ENCODE measurements around the gene PELI2. TPM values are rescaled to one million over a fixed set of nuclear protein-coding genes. Genes with fewer than 3 reads are reported as not detected.

PELI2 gene
- total and polyA plus RNA-seq, 8 donors: 6.0 to 46.6 (median 32.6) TPM

- ATAC-seq (no peak), FAIRE-seq (no peak), DNase-seq (no peak)
- H3K4me1 ChIP-seq: peaks cover 46 to 60% (median 53%) of the 10 kb centered on the region in 3 donors
- H3K9me3 ChIP-seq: no peaks in the 10 kb centered on the region
- 65 to 67% methylated on average over 1 of the region's 1 CpG for WGBS, 2 donors
- H3K36me3 ChIP-seq: no peaks in the 10 kb centered on the region
- H3K4me3 ChIP-seq: no peak overlapping the region
- TF ChIP-seq, protein P1, sequence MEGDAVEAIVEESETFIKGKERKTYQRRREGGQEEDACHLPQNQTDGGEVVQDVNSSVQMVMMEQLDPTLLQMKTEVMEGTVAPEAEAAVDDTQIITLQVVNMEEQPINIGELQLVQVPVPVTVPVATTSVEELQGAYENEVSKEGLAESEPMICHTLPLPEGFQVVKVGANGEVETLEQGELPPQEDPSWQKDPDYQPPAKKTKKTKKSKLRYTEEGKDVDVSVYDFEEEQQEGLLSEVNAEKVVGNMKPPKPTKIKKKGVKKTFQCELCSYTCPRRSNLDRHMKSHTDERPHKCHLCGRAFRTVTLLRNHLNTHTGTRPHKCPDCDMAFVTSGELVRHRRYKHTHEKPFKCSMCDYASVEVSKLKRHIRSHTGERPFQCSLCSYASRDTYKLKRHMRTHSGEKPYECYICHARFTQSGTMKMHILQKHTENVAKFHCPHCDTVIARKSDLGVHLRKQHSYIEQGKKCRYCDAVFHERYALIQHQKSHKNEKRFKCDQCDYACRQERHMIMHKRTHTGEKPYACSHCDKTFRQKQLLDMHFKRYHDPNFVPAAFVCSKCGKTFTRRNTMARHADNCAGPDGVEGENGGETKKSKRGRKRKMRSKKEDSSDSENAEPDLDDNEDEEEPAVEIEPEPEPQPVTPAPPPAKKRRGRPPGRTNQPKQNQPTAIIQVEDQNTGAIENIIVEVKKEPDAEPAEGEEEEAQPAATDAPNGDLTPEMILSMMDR (IDR thresholded peaks at IDR 0.05): no peak
- H3K27me3 ChIP-seq: no peaks in the 10 kb centered on the region
- H3K27ac ChIP-seq: no peak overlapping the region
- intact Hi-C loops (cut with DNase I): no loop called here
These were observed 26.0 kb downstream of the PELI2 start for GRCh38 chr14:56144176-56144575.

DNA sequence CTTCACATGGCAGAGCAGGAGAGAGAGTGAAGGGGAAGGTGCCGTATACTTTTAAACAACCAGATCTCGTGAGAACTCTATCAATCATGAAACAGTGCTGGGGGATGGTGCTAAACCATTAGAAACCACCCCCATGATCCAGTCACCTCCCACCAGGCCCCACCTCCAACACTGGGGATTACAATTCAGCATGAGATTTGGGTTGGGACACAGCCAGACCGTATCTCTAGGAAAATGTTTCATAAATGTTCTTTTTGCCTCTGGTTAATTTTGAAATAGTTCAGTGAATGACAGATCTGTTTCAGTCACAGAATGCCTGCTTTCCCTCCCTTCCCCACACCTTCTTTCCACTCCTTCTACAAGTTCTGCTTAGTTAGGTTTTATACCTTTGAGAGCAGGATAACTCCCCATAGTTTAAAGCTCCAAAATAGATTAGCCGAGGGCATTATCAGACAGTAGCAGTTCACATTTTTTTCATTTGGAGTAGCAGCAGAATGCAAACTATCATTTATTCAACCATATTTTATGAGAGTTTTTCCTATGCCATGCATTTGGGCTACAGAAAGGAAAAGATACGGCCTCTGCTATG is 27.1 kb downstream of the PELI2 start:
- FAIRE-seq (no peak), ATAC-seq (peak; percentile 5 to 31 (median 22)), DNase-seq (no peak)
- no peaks in the 10 kb centered on the region for H3K27me3 ChIP-seq
- intact Hi-C loops (cut with DNase I): no loop called here
- no peaks in the 10 kb centered on the region for H3K36me3 ChIP-seq
- TF ChIP-seq, protein P1 (IDR thresholded peaks at IDR 0.05): no peak
- peaks cover 42 to 61% (median 52%) of the 10 kb centered on the region in 3 donors for H3K4me1 ChIP-seq
- H3K9me3 ChIP-seq: no peaks in the 10 kb centered on the region
- H3K27ac ChIP-seq: no peak overlapping the region
- no peak overlapping the region for H3K4me3 ChIP-seq
- 32 to 40% methylated on average over 5 of the region's 5 CpGs for whole genome bisulfite sequencing, 2 donors

GRCh38 chr14:56145965-56146364 is 27.8 kb downstream of the PELI2 start:
- intact Hi-C loops (cut with DNase I): no loop called here
- TF ChIP-seq, protein P1 (IDR thresholded peaks at IDR 0.05): no peak
- FAIRE-seq (no peak), ATAC-seq (no peak), DNase-seq (no peak)
- Histone ChIP-seq H3K9me3 (no peaks in the 10 kb centered on the region), H3K4me1 (peaks cover 37 to 61% (median 52%) of the 10 kb centered on the region in 3 donors), H3K27me3 (no peaks in the 10 kb centered on the region), H3K27ac (no peak overlapping the region), H3K4me3 (no peak overlapping the region), H3K36me3 (no peaks in the 10 kb centered on the region)
- WGBS, 2 donors: 67 to 78% methylated on average over 3 of the region's 3 CpGs

DNA sequence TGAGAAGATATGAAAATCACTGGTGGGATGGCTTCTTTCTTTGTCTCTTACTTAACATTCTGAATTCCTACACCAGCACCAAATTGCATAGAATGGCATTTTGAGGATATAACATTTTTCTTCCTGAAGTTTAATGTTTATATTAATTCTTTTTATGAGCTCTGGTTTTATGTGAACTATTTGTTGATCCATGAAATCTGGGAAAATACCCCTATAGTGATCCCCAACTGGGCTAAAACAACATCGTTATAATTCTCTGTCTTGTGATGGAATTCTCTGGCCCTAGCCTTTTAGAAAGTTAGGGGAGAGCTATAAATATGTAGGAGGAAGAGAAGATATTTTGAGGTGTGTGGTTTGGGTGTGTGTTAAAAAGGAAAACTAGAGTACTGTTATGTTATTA is 29.2 kb downstream of the PELI2 start:
- ATAC-seq (no peak), DNase-seq (no peak), FAIRE-seq (no peak)
- no peaks in the 10 kb centered on the region for H3K9me3 ChIP-seq
- no peak overlapping the region for H3K27ac ChIP-seq
- WGBS, 2 donors: 47 to 71% methylated on average over 1 of the region's 1 CpG
- H3K27me3 ChIP-seq: no peaks in the 10 kb centered on the region
- TF ChIP-seq, protein P1 (IDR thresholded peaks at IDR 0.05): no peak
- H3K4me1 ChIP-seq: peaks cover 32 to 61% (median 49%) of the 10 kb centered on the region in 3 donors
- H3K36me3 ChIP-seq: no peaks in the 10 kb centered on the region
- intact Hi-C loops (cut with DNase I): no loop called here
- no peak overlapping the region for H3K4me3 ChIP-seq
